GM21717 (cell line): ENCODE data around the gene LMBRD1.
"Not testable (repeated sequence)": the region's sequence is repeated elsewhere in the genome, so short reads cannot be mapped to it uniquely, and the experiment has no call there.

ENCODE experiments used
- ATAC-seq: cut with Tn5 transposase; IDR thresholded peaks from one replicate; pipeline ENCODE4 v1.9.1; 2021; ENCODE audit warnings: mild to moderate bottlenecking, moderate library complexity; ENCODE audit not compliant: unreplicated experiment

Gene LMBRD1

DNA sequence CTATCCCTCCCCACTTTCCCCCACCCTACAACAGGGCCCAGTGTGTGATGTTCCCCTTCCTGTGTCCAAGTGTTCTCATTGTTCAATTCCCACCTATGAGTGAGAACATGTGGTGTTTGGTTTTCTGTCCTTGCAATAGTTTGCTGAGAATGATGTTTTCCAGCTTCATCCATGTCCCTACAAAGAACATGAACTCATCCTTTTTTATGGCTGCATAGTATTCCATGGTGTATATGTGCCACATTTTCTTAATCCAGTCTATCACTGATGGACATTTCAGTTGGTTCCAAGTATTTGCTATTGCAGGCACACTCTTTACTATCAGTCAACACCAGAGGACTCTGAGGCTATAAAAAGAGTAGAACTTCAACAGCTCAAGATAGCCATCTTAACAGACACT is 2.0 kb upstream of the LMBRD1 start:
- ATAC-seq: not testable (repeated sequence)

- peak; percentile 41 for ATAC-seq
These were observed 653 bp downstream of the LMBRD1 start for GRCh38 chr6:69796073-69796641.

GRCh38 chr6:69795469-69796072 is 1.2 kb downstream of the LMBRD1 start:
- peak; percentile 47 for ATAC-seq

DNA sequence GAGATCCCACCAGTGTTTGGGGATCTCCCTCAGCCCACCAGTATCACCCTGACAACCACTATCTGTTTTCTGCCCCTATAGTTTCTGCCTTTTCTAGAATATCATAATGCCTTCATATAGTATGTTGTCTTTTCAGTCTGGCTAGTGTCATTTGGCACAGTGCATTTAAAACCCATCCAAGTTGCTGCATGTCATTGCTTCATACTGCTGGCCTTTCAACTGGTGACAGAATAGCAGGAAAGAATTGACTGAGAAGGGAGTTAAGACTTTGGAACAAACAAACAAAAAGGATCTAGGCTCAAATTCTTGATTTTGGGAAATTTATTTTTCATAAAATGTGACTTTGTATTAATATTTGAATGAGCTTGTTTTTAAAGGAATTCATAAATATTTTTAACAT is 4.5 kb downstream of the LMBRD1 start:
- ATAC-seq: no peak

GRCh38 chr6:69791065-69791471 is 5.7 kb downstream of the LMBRD1 start:
- no peak for ATAC-seq

- no peak for ATAC-seq
These were observed 6.2 kb downstream of the LMBRD1 start for GRCh38 chr6:69790629-69791028.

GRCh38 chr6:69789578-69789977 is 7.2 kb downstream of the LMBRD1 start:
- no peak for ATAC-seq

DNA sequence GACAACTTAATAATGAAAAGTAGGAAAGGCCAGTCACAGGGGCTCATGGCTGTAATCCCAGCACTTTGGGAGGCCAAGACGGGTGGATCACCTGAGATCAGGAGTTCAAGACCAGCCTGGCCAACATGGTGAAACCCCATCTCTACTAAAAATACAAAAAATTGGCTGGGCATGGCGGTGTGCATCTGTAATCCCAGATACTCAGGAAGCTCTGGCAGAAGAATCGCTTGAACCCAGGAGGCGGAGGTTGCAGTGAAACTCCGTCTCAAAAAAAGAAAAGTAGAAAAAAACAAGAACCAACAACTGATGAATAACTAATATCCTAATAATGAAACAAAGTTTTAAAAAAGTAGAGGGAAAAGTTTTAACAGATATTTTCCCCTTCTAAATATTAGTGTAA is 9.4 kb downstream of the LMBRD1 start:
- ATAC-seq: not testable (repeated sequence)

DNA sequence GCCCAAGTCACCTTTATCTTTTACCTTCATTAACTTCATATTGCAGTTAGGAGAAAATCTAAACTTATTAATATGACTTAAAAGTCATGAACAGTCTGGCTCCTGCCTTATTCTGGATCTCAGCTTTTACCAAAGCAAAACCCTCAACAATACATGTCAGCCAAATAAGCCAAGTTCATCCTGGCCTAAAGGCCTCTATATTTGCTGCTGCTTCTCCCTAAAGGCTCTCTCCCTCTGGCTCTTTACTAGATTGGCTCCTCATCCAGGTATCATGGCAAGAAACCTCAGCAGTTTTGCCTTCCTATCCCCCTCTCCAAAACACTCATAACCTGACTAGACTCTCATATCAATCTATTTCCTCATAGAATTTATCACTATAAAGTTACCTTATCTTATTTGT is 11.1 kb downstream of the LMBRD1 start:
- no peak for ATAC-seq

DNA sequence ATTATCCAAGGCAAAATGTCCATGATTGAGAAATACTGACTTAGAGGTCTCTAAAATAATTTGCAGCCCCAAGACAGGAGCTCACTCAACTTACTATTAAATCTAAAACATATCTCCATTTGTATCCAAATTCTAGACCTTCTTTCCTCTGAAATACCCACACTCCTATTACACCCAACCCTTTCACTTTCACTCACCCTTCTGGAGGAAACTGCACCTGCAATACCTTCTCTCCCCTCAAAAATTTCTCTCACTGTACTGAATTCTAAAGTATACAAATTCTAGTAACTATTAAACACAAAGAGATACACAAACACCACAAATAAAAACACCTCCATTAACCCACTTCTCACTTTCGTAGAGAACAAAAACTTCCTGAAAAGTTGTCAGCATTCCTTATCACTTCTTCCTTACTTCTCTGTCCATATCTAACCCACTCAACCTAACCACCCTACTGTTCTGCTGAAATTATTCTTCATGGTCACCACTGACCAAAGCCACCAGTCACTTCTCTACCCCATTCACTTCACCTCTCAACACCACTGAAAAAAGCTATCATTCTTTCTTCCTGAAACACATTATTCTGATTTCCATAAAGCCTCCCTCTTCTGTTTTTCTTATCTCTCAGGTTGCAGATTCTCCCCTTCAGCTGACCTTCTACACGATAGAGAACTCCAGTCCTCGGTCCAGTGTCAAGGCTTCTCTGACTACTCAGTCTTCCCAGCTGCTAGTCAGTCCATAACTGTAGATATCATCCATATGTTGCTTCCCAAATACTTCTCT is 12.0 kb downstream of the LMBRD1 start:
- peak; percentile 79 for ATAC-seq

DNA sequence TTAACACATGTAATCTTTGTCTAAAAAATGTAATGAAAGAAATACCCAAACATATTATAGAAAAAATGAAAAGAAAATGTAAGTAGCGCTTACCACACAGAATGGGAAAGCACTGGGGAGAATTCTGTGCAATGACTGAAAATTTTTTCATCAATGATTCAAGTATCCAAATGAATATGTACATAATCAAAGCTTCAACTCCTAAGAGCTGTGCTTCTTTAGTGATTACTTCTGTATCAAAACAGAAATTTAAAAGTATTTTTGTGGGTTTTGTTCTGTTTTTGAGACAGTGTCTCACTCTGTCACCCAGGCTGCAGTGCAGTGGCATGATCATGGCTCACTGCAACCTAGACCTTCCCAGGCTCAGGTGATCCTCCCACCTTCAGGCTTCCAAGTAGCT is 13.7 kb downstream of the LMBRD1 start:
- no peak for ATAC-seq

DNA sequence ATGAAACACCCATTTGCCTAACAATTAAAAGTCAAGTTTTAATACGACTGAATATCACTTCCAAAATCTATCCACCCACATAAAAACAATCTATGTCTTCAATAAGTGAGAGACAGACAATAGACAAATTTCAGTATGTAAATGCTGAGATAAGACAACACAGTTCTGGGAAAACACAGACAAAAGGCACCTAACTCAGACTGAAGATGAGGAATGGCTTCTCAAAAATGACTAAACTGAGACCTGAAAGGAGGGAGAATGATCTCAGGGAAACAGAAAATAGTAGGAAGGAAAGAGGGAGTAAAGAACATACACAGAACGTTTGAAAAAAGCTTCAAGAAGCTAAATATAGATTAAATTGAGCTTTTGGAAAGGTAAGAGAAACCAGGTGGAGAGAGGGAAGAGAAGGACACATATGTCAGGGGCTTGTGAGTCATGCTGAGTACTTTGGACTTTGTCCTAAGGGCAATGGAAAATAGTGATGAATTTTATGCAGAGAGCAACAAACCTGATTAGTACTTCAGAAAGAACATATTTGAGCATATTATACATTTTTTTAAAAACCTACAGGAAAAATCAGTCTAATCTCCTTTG is 16.1 kb downstream of the LMBRD1 start:
- no peak for ATAC-seq

- no peak for ATAC-seq
These were observed 20.9 kb downstream of the LMBRD1 start for GRCh38 chr6:69775941-69776340.

GRCh38 chr6:69775585-69775849 is 21.3 kb downstream of the LMBRD1 start:
- ATAC-seq: no peak

DNA sequence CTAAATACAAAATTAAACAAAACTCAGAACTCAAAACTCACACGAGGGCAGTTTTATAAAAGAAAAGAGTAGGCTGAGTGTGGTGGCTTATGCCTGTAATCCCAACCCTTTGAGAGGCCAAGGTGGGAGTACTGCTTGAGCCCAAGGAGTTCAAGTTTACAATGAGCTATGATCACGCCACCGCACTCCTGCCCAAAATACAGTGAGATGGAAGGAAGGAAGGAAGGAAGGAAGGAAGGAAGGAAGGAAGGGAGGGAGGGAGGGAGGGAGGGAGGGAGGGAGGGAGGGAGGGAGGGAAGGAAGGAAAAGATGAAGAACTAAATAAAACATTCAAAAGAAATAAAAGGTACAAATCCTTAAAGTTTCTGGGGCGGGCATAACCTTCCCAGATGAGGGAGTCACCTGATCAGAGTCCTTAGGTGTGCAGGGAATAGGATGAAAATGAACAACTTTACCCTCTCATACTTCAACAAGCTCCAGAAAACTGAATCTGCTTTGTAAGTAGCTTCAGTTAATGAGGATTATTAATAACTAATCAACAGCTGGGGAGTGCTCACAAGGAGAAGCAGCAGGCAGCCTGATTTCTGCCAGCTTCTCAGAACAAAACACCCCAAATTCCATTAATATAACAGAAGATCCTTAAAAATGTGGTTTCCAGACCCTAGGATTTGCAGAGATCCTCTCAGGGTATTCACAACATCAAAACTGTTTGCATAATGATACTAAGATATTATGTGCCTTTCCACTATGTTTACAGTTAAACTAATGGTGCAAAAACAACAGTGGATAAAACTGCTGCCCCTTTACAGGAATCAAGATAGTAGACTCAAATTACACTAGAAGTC is 21.8 kb downstream of the LMBRD1 start:
- no peak for ATAC-seq

DNA sequence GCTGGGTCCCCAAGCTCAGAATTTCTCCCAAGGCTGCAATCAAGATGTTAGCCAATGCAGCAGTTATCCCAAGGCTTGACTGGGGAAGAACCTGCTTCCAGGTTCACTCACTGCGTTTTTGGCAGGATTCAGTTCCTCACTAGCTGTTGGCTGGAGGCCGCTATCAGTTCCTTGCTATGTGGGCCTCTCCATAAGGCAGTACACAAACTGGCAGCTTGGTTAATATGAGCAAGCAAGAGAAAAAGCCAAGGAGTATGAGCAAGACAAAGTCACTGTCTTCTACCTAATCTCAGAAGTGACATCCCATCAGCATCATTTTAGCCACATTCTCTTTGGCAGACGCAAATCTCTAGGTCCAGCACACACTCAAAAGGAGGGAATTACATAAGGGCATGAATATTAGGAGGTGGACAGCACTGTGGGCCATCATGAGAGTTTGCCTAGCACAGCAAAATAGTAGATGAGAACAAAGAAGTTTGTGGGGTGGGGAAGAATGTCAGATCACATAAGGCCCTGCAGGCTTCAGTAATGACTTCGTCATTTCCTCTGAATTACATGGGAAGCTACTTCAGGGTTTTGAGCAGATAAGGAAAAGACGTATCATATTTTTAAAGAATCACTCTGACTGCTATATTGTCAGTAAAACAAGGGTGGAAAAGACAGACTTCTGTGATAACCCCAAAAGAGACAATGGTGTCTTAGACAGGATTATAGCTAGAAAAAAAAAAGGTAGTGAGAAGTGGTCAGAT is 25.5 kb downstream of the LMBRD1 start:
- ATAC-seq: no peak

DNA sequence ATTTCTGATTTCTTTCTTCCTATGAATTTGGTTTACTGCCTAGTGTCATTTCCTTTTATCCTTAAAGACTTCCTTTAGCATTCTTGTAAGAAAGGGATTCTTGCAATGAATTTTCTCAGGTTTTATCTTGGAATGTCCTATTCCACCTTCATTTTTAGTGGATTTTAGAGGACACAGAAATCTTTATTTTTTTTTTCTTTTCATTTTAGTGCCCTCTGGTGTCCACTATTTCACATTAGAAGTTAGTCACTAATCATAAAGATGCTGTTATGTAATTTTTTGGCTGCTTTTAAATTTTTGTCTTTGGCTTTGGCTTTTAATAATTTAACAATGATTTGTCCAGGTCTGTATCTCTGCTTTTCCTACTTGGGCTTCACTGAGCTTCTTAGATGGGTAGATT is 28.1 kb downstream of the LMBRD1 start:
- no peak for ATAC-seq

GRCh38 chr6:69763763-69764162 is 33.0 kb downstream of the LMBRD1 start:
- no peak for ATAC-seq

- ATAC-seq: no peak
These were observed 35.0 kb downstream of the LMBRD1 start for GRCh38 chr6:69761853-69762252.

DNA sequence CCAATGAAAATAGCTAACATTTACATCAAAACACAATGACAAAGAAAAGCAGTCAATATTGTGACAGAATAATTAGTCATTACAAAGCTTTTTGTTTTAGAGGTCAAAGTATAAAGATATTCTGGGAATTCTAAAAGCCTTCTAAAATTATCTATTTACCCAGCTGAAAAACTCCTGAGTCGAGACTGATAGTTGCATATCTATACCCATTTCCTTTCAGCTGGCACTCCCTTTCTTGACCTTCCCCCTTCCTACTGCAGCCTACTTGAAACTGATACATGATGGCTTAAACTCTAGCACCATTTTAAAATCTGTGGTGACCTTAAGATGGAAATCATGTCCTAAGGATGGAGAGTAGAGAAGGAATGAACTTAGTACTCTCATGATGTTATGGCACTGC is 38.6 kb downstream of the LMBRD1 start:
- ATAC-seq: no peak

GRCh38 chr6:69756907-69757306 is 39.9 kb downstream of the LMBRD1 start:
- ATAC-seq: no peak
